Epithelial cell of esophagus (primary cell): ENCODE measurements around the gene RHOB.

ENCODE experiments used
- DNase-seq: peaks from one replicate; pipeline ENCODE4 v3.0.0; 2010; ENCODE audit warnings: low read depth
- H3K4me3 ChIP-seq: 2 replicates; pipeline ENCODE4 v1.5.1; 2011; ENCODE audit warnings: mild to moderate bottlenecking, low read length, control low read depth
- TF ChIP-seq, protein P1 (sequence below): IDR thresholded peaks from 2 replicates; pipeline ENCODE4 v1.5.1; 2011; ENCODE audit warnings: low read depth, mild to moderate bottlenecking, low read length, control low read depth, inconsistent platforms; ENCODE audit not compliant: insufficient read depth; ENCODE audit errors: missing control alignments

The RHOB gene

DNA sequence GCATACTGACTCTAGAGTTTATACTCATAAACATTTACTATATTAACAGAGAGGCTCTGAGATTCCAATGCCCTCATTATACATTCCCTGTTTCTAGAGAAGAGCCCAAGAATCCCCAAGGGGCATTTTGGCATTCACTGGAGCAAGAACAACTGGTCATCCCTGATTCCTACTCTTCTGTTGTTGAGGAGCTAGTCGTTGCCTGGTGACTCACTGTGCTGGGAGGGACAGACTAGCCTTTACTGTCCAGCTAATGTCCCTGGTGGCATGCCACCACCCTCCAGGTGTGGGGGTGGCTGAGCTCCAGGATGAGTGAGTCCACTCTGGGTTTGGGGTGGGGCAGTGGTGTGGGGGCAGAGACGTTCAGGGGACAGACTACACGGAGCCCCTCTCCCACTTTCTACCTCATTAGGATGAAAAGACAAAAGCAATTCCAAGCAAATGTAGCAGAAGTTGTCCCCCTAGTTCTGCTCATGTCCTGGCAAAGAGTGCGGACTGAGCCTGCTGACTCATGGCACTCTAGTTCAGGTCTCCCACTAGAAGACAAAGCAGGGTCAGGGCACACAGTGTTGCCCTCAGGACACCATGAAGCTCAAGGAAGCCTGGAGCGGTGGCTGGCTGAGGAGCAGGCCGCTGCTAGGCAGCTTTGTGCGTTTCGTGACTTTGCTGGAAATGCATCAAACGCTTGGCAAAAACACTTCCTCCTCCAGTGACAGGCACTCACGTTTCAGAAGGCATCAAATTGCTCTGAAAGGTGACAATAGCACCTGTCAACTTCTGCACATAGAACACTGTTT is 49.4 kb downstream of the RHOB start:
- DNase-seq, result peak; percentile 83
- no peak overlapping the region for H3K4me3 ChIP-seq
- TF ChIP-seq, protein P1, sequence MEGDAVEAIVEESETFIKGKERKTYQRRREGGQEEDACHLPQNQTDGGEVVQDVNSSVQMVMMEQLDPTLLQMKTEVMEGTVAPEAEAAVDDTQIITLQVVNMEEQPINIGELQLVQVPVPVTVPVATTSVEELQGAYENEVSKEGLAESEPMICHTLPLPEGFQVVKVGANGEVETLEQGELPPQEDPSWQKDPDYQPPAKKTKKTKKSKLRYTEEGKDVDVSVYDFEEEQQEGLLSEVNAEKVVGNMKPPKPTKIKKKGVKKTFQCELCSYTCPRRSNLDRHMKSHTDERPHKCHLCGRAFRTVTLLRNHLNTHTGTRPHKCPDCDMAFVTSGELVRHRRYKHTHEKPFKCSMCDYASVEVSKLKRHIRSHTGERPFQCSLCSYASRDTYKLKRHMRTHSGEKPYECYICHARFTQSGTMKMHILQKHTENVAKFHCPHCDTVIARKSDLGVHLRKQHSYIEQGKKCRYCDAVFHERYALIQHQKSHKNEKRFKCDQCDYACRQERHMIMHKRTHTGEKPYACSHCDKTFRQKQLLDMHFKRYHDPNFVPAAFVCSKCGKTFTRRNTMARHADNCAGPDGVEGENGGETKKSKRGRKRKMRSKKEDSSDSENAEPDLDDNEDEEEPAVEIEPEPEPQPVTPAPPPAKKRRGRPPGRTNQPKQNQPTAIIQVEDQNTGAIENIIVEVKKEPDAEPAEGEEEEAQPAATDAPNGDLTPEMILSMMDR, result no peak

DNA sequence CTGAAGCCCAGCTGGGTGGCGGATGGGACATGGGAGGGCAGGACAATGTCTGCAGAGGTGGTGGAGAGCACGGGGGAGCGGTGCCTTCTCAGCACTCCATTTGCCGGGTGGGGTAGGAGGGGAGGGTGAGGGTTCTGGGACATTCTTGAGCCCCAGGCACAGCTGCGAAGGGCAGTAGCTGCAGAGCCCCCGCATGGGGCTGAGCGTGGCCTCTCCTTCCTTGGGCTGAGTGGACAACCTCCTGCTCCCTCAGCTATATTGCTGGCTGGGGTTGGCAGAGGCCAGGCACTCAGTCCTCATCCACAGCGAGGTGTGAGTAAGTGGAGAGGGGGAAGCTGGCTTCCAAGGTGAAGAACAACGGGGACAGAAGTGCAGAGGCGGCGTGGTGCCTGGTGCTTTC is 50.1 kb downstream of the RHOB start:
- H3K4me3 ChIP-seq, result no peak overlapping the region
- no peak for DNase-seq
- TF ChIP-seq, protein P1, result no peak
